NCI-H1417 (cell line): ENCODE measurements around the gene LLGL2.
A peak's percentile ranks its signal among the peaks of the same experiment; 100 is the strongest.

Experiments
- DNase-seq, 3 experiments: peaks; one replicate each; lab custom pipeline; 2025; lab: John Stamatoyannopoulos, UW

LLGL2 gene

DNA sequence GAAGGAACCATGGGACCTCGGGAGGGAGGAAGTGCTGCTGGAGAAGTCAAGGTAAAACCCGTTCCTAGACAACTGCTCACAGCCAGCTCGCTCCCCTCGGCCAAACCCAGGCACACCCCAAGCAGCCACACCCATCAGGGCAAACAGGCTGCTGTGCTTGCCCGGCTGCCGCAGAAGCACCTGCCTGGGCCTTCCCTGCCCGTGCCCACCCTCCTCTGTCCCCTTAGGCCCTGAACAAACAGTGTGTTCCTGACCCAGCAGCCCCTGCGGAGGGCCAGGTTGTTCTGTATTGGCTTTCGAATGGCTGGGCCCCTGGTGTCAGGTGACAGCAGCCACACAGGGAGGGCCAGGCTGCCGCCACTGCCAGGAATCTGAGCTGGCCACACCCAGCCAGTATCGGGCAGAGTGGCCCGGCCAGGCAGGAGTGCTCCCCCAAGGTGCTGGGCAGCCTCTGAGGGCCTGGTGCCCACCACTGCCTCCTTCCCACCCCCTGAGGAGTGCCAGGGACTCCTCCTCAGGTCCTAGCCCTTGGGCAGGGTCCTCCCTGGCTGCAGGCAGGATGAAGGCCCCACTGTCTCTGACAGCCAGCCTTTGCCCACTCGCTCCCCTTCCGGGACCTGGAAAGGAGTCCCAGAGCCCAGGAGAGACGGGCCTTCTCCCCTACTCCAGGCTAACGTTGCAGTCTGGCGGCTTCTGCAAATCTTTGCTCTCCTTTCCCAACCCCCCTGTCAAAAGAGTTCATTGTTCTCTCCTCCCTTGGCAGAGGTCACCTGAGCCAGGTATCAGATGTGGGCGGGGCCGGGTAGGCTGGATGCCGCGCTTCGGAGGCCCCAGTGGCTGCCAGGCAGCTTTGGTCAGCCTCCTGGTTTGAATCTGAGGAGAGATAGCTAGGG lies 24.0 kb downstream of the LLGL2 start:
- DNase-seq, result peak; percentile 77 to 87 (median 83)

- no peak for DNase-seq
Observed at GRCh38 chr17:75550139-75550465, 24.6 kb downstream of the LLGL2 start.

DNA sequence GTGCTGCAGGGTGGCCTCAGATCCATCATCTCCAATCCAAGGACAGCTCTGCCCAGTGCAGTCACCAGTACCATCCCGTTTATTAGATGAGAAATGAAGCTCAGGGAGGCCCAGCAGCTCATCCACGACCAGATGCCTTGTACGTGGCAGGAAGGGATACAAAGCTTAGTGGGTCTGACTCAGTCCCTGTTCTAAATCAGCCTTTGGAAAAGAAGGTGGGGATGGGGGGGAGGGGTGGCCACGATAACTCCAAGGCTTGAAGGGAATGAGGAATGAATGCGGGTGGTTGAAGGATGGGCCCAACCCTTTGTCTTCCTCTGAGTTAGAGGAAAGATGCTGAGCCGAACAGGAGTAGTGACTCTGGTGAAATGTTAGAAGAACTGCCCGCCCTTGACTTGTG lies 25.8 kb downstream of the LLGL2 start:
- DNase-seq, result no peak

DNA sequence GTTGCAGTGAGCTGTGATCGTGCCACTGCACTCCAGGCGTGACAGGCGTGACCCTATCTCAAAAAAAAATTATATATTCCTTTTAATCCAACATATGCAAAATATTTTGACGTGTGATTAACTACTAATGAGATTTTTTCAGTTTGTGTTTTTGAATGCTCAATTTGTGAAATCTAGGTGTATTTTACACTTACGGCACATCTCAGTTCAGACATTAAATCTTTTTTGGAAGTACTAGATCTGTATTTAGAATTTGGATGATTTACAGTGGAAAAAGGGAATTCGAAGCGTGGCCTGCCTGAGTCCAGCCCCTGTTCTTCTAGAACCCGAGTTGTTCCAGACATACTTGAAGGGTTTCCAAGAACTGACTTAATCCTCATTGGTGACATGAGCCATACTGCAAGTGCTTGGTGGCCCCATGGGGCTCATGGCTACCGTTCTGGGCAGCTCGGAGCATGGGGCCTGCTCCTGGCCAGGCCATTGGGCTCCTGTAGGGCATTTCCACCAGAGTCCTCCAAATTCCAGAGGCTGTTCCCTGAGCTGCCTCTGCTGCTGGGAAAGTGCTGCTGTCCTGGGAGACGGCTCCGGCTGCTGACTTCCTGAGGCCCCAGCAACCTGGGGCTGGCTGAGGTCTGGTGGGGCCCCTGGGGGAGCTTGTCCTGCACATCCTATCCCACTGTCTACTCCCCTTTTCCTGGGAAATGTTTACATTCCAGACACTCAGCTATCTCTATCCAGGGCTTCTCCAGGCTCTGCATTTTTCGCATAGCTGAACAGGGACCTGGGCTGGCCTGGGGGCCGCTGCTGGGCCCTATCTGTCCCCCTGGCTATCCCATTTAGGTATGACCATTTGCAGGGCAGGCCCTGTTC lies 27.2 kb downstream of the LLGL2 start:
- DNase-seq, result no peak

GRCh38 chr17:75553295-75554110 lies 28.0 kb downstream of the LLGL2 start:
- DNase-seq, result no peak

DNA sequence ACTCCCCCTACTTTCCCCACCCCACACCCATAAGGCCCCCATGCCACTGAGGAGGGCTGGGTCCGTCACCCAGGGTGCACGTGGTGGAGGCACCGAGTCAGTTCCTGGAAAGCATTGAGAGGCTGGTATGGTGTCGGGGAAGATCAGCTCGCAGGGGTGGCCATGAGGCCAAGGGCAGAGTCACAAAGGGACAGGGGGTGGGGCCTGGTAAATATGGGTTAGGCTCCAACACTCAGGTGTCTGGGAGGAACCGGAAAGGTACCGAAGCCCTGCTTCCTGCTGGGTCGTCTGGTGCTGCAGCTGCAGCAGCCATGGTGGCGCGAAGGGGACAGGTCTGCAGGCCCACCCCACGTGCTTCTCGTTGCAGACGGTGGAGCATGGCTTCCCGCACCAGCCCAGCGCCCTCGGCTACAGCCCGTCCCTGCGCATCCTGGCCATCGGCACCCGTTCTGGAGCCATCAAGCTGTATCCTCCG lies 30.2 kb downstream of the LLGL2 start:
- no peak for DNase-seq

- DNase-seq, result peak in 1 of 3 experiments; percentile 3
Observed at GRCh38 chr17:75557075-75557851, 31.8 kb downstream of the LLGL2 start.

DNA sequence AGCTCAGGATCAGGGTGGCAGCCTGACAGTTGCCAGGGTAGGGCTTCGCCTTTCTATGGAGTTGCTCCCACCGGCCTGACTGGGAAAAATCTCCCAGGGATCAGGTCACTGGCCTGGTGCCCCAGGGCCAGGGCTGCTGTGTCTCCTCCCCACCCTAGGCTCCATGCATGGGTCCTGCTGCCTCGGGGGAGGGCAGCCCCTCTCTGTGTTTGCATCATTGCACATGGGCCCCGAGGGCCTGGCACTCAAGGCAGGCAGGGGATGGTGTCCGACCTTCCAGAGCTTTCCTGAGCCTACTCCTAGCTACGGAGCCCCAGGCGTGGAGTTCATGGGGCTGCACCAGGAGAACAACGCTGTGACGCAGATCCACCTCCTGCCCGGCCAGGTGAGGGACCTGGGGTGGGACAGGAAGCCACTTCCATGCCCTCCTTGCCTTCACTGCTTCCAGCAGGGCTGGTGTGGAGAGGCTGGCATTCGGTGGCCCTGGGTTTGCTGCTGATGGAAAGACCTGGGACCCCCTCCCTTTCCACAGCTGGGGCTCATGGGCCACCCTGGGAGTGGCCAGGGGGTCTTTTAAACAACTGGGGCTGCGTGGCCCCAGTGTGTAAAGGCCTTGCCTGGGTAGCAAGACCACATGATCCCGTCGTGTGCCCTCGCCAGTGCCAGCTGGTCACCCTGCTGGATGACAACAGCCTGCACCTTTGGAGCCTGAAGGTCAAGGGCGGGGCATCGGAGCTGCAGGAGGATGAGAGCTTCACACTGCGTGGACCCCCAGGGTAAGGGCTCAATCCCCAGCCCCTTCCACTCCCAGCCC lies 32.6 kb downstream of the LLGL2 start:
- no peak for DNase-seq

DNA sequence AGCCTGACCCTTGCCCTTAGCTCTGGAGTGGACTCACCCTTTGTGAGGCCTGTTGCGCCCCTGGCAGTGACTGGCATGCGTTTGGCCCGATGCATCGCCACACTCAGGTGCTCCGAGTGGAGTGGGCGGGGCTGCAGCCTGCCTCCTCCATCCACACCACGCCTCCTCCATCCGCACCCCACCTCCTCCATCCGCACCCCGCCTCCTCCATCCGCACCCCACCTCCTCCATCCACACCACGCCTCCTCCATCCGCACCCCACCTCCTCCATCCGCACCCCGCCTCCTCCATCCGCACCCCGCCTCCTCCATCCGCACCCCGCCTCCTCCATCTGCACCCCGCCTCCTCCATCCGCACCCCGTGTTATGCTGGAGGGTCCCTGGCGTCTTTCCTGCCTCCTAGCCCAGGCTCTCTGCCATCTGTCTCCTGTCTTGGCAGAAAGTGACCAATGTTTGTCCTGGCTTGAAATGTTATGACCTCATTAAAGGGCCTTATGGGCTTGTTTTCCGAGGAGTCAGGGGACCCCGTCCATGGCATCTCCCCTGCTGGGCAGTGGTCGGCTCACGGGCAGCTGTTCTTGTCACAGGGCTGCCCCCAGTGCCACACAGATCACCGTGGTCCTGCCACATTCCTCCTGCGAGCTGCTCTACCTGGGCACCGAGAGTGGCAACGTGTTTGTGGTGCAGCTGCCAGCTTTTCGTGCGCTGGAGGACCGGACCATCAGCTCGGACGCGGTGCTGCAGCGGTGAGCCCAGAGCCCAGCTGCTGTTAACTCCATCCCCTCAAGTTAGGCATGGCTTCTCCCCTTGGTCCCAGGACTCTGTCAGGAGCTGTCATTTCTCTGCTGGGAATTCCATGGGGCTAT lies 33.4 kb downstream of the LLGL2 start:
- DNase-seq, result no peak

DNA sequence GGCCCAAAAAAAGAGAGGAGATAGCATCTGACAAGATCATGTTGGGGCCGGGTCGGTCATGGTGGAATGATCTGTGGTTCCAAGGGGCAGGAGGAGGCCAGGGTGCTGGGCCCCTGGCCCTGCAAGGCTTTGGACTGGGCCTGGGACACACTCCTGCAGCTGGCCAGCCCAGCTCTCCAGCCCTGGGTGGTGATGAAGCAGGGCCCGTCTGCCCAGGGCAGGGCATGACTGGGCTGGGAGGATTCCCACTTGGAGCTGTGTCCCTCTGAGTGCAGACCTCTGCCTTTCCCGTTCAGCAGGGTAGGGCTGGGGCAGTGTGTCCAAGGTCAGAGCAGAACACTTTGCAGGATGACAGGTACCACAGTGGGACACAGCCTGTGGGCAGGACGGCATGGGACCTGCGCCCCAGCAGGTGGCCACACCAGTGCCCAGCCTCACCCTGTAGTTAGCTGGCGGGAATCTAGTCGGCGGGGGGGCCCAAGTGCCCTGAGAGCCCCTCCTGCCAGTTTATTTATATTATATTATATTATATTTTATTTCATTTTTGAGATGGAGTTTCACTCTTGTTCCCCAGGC lies 34.5 kb downstream of the LLGL2 start:
- no peak for DNase-seq

- DNase-seq, result no peak
Observed at GRCh38 chr17:75561927-75562603, 36.6 kb downstream of the LLGL2 start.

- no peak for DNase-seq
Observed at GRCh38 chr17:75563063-75563758, 37.7 kb downstream of the LLGL2 start.

GRCh38 chr17:75564195-75564594 lies 38.7 kb downstream of the LLGL2 start:
- no peak for DNase-seq

- DNase-seq, result no peak
Observed at GRCh38 chr17:75565066-75565465, 39.6 kb downstream of the LLGL2 start.

DNA sequence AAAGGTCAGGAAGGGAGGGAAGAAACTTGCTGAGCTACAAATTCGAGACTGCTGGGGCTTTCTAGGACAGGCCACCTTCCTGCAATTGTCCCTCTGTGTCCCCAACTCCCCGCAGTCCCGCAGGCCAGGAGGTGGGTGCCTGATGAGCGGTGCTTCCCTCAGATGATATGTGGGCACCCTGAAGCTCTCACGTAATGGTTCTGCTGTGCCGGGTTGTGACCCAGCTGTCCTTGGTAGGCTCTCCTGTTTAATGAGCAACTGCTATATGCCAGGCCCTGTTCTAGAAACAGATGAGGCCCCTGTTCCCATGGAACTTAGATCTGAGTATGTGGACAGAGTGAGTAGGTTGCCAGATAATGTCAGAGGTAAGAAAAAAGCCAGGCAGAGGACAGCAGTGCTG lies 40.1 kb downstream of the LLGL2 start:
- no peak for DNase-seq

DNA sequence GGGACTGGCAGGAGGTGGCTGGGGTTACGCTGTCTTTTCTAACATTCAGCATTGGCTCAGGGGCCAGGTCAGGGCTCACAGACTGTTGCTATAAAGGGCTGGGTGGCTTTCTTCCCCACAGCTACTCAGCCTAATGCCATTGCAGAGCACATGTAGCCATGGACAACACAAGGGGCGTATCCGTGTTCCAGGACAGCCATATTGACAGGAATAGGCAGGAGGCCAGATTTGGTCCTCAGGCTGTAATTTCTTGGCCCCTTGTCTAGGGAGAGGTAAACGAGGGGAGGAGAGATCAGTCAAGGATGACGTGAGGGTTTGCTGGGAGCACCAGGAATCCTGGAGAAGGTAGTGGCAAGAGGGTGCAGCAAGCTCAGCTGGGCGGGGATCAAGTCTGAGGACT lies 40.9 kb downstream of the LLGL2 start:
- no peak for DNase-seq

- no peak for DNase-seq
Observed at GRCh38 chr17:75566834-75567233, 41.3 kb downstream of the LLGL2 start.
